SK-N-SH (cell line): ENCODE measurements around the gene USP10.

Experiments used
- EP300 ChIP-seq, 2 experiments: IDR thresholded peaks; 2 replicates each; pipeline versions ENCODE4 v1.4.0 to v1.6.1; 2012; ENCODE audit warnings: borderline replicate concordance in 1 of 2, low read depth in 1 of 2, low read length in 1 of 2
- JUND ChIP-seq: IDR thresholded peaks from 2 replicates; pipeline ENCODE4 v1.4.0; 2012
- POLR2AphosphoS5 ChIP-seq: IDR thresholded peaks from 2 replicates; pipeline ENCODE4 v1.6.1; 2012; ENCODE audit warnings: low read depth, low read length
- SIN3A ChIP-seq: IDR thresholded peaks from 2 replicates; pipeline ENCODE4 v1.6.1; 2012; ENCODE audit warnings: low read depth, mild to moderate bottlenecking, low read length, moderate library complexity, borderline replicate concordance
- TF ChIP-seq, protein P1 (sequence below): fragments of 200-600 bp; sonication (generic); IDR thresholded peaks from 2 replicates; pipeline ENCODE4 v1.6.1; 2017; ENCODE audit warnings: antibody characterized with exemption, mild to moderate bottlenecking, moderate library complexity

GRCh38 chr16:84790301-84790700, 90.5 kb downstream of the USP10 start:
- TF ChIP-seq, protein P1, sequence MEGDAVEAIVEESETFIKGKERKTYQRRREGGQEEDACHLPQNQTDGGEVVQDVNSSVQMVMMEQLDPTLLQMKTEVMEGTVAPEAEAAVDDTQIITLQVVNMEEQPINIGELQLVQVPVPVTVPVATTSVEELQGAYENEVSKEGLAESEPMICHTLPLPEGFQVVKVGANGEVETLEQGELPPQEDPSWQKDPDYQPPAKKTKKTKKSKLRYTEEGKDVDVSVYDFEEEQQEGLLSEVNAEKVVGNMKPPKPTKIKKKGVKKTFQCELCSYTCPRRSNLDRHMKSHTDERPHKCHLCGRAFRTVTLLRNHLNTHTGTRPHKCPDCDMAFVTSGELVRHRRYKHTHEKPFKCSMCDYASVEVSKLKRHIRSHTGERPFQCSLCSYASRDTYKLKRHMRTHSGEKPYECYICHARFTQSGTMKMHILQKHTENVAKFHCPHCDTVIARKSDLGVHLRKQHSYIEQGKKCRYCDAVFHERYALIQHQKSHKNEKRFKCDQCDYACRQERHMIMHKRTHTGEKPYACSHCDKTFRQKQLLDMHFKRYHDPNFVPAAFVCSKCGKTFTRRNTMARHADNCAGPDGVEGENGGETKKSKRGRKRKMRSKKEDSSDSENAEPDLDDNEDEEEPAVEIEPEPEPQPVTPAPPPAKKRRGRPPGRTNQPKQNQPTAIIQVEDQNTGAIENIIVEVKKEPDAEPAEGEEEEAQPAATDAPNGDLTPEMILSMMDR, result no peak
- TF ChIP-seq SIN3A (no peak), EP300 (IDR thresholded peaks at IDR 0.05; ENCODE audit: borderline replicate concordance in 1 of 2, low read depth in 1 of 2, low read length in 1 of 2) (no peak), POLR2AphosphoS5 (no peak), JUND (no peak)
